SK-N-SH (cell line): Measurements from ENCODE around the gene SETD1A.

ENCODE experiments used
- EP300 ChIP-seq, 2 experiments: IDR thresholded peaks; 2 replicates each; pipeline versions ENCODE4 v1.4.0 to v1.6.1; 2012; ENCODE audit warnings: borderline replicate concordance in 1 of 2, low read depth in 1 of 2, low read length in 1 of 2
- RAD21 ChIP-seq: IDR thresholded peaks from 2 replicates; pipeline ENCODE4 v1.6.1; 2012; ENCODE audit warnings: mild to moderate bottlenecking, low read length
- YY1 ChIP-seq: IDR thresholded peaks from 2 replicates; pipeline ENCODE4 v1.4.0; 2012; ENCODE audit warnings: low read depth, mild to moderate bottlenecking
- TF ChIP-seq, protein P1 (sequence below): IDR thresholded peaks from 2 replicates; pipeline ENCODE4 v1.4.0; 2012; ENCODE audit warnings: low read depth
- TF ChIP-seq, protein P2 (sequence below): IDR thresholded peaks from 2 replicates; pipeline ENCODE4 v1.6.1; 2012; ENCODE audit warnings: mild to moderate bottlenecking, low read depth, low read length, moderate library complexity
- TF ChIP-seq, protein P3 (sequence below): fragments of 150-350 bp; IDR thresholded peaks from 2 replicates; pipeline ENCODE4 v1.6.1; 2017; ENCODE audit warnings: antibody characterized with exemption, low read length, low read depth, borderline replicate concordance

GRCh38 chr16:30918614-30919013 lies 38.9 kb upstream of the SETD1A start:
- TF ChIP-seq EP300 (IDR thresholded peaks at IDR 0.05; ENCODE audit: borderline replicate concordance in 1 of 2, low read depth in 1 of 2, low read length in 1 of 2): no peak
- TF ChIP-seq, protein P1, sequence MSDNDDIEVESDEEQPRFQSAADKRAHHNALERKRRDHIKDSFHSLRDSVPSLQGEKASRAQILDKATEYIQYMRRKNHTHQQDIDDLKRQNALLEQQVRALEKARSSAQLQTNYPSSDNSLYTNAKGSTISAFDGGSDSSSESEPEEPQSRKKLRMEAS: no peak
- TF ChIP-seq RAD21: no peak
- TF ChIP-seq YY1: no peak
- TF ChIP-seq, protein P2, sequence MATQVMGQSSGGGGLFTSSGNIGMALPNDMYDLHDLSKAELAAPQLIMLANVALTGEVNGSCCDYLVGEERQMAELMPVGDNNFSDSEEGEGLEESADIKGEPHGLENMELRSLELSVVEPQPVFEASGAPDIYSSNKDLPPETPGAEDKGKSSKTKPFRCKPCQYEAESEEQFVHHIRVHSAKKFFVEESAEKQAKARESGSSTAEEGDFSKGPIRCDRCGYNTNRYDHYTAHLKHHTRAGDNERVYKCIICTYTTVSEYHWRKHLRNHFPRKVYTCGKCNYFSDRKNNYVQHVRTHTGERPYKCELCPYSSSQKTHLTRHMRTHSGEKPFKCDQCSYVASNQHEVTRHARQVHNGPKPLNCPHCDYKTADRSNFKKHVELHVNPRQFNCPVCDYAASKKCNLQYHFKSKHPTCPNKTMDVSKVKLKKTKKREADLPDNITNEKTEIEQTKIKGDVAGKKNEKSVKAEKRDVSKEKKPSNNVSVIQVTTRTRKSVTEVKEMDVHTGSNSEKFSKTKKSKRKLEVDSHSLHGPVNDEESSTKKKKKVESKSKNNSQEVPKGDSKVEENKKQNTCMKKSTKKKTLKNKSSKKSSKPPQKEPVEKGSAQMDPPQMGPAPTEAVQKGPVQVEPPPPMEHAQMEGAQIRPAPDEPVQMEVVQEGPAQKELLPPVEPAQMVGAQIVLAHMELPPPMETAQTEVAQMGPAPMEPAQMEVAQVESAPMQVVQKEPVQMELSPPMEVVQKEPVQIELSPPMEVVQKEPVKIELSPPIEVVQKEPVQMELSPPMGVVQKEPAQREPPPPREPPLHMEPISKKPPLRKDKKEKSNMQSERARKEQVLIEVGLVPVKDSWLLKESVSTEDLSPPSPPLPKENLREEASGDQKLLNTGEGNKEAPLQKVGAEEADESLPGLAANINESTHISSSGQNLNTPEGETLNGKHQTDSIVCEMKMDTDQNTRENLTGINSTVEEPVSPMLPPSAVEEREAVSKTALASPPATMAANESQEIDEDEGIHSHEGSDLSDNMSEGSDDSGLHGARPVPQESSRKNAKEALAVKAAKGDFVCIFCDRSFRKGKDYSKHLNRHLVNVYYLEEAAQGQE: no peak
- TF ChIP-seq, protein P3, sequence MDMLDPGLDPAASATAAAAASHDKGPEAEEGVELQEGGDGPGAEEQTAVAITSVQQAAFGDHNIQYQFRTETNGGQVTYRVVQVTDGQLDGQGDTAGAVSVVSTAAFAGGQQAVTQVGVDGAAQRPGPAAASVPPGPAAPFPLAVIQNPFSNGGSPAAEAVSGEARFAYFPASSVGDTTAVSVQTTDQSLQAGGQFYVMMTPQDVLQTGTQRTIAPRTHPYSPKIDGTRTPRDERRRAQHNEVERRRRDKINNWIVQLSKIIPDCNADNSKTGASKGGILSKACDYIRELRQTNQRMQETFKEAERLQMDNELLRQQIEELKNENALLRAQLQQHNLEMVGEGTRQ: no peak
